ENCODE measurements around the gene HTR7.
A peak's percentile ranks its signal among the peaks of the same experiment; 100 is the strongest.

Gene HTR7

DNA sequence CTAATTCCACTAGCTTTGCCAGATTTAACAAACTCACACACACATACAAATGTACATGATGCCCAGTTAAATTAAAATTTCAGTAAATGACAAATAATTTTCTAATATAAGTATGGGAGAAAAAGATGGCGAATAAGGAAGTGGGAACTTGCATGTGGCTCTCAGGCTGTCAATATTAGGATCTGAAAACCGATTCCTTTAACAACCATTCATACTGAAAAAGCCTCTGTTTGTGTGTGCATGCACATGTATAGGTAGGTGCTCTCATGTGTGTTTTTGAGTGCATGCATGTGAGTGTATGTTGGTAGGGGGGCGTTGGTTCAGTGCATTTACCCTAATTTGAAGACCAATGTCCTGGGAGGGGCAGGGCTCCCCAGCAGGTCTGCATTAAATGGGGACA, 125.3 kb downstream of the HTR7 start:
- DNase-seq = no peak

DNA sequence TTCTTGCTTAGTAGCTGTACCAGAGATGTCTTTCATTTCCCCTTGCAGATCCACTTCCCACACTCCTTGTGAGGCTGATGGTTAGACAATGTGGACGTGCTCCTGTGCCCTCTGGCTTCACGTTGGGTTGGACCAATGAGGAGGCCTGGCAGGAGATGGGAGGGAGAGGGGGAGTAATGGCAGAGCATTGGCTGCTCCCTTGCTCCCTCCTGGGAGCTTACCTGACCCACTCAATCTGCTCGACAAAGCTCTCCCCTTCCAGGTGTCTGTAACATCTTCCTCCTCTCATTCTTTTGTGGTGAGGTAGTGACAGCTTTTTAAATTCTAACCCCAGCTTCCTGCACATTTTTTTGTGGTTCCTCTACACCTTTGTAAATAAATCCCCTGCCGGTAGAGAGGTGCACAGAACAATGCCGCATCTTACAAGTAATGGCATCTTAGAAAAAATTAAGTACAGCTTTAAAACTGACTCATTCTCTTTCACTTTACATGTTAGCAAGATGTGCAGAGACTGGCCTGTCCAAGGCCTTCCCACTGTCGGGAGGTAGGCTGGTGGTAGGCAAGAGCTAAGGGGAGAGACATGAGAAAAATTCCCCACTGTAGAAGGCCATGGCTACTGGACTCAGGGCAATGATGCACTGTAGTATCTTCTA, 134.3 kb downstream of the HTR7 start:
- DNase-seq = no peak

DNA sequence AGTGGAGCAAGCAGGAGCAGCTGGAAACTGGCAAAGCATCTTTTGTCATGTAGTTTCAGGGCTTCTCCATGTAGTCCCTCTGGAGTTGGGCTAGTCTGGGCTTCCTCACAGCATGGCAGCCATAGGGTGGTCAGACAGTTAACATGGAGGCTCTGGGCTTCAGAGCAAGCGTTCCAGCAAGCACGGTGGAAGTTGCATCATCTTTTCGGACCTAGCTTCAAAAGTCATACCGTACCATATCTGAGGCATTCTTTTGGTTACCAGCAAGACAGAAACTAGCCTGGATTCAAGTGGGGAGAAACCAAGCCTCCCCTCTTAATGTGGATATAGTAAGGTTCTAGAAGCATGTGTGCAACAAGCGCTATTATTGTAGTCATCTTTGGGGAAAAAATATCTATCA, 135.0 kb downstream of the HTR7 start:
- no peak for DNase-seq

DNA sequence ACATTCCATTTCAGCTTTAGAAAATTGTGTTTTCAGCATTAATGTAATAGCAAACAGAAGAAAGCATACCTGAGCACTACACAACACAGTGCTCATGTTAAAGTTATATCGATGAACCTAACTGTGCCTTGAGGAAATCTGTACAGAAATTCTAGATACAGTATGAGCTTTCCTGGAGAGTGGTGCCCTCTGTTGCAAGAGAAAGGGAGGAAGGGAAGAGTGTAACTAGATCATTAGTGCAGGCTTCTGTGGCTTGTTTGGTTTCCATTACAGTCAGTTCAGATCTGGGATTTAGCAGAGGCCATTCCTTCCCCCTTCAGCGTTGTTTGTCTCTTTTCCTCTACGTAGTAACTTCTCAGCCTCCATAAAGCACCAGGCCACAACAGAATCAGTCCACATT, 139.7 kb downstream of the HTR7 start:
- DNase-seq = peak; percentile 12 to 33

DNA sequence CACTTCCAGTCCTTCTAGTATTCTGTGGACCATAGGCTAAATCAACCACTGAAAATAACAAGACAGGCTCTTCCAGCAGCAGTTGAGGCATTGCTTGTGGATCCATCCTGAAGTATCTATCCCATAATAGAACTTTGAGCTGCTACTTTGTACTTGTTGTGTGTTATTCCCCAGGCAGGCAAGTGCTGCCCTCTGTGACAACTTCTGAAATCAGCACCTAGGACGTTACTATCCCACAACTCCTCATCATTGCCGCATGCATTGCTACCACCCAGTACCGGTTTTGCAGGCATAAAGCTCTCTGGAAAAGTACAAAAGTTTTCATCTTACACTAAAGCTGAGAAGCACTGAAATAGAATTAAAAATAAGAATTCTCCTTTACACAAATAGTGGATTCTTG, 145.3 kb downstream of the HTR7 start:
- no peak for DNase-seq

DNA sequence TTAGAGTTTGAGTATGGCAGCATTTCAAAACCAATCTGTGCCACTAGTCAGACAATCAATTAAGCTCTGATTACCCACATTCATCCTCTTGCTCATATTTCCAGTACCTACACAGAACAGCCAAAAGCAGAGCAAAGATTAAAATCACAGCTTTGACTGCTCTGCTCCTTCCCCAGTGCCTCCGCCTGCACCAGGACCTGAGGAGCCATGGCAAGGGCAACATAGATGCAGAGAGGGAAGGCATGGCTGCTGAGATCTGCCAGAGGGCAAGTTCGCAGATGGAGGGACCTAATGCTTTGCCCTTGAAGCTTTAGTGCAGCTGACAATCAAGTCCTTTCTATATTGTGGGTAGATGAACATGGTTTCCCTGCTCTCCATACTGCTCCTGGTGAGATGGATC, 148.1 kb downstream of the HTR7 start:
- no peak for DNase-seq

DNA sequence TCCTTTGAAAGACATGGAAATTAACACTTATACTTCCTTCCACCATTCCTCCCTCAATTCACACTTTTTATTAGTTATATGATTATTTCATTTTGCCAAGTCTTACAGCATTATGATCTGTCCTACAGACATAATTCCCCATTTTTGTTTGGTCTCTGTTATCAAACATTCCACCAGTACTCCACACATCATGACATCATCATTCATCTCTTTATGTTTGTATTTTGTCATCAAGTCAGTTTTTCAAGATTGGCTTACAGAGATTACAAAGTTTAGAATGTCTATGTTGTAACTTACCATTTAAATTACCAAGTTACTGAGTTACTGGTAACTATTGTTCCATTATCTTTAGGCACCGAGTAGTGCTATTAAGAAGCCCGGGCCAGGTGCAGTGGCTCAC, 150.2 kb downstream of the HTR7 start:
- no peak for DNase-seq

DNA sequence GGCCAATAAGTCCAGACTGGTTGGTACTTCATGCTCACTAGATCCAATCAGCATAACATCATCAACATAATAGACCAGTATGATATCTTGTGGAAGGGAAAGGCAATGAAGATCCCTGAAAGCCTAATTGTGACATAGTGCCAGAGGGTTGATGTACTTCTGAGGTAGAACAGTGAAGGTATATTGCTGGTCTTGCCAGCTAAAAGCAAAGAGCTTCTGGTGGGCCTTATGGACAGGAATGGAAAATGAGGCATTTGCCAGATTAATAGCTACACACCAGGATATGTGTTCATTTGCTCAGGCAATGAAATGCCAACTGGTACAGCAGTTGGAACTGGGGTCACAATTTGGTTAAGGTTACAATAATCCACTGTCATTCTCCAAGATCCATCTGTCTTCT, 156.4 kb downstream of the HTR7 start:
- no peak for DNase-seq

DNA sequence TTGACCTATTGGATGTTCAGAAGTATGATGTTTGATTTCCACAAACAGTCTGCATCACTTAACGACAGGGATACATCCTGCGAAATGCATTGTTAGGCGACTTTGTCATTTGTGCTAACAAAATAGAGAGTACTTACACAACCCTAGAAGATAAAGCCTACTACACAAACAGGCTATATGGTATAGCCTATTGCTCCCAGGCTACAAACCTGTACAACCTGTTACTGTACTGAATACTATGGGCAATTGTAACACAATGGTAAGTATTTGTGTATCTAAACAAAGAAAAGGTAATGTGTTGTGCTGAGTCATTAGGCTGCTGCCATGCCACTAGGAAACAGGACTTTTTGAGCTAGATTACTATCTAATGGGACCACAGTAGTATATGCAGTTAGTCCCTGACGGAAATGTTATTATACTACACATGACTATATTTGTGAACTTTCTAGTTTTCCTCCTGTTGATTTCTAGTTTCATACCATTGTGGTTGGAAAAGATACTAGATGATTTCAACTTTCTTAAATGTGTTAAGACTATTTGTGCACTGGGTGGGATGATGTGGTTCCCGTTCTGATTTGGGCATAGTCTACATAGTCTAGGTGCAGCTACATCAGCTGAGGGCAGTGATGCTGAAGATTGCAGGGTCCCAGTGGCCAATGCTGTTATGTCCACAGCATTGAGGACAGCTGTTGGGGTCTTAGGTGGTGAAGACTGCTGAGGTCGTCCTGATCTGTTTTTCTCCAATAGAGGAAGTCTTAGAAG, 161.7 kb downstream of the HTR7 start:
- no peak for DNase-seq

All from Kasumi-1 (cell line).